H9 (cell line): Measurements from ENCODE around the gene EFCAB12. TPM values are rescaled to one million over a fixed set of nuclear protein-coding genes. Genes with fewer than 3 reads are reported as not detected.
A peak's percentile ranks its signal among the peaks of the same experiment; 100 is the strongest.

ENCODE experiments used
- DNase-seq: peaks from one replicate; pipeline ENCODE4 v3.0.0-alpha.2; 2017
- H2AFZ ChIP-seq: one replicate; pipeline ENCODE4 v1.6.1; 2013; ENCODE audit warnings: mild to moderate bottlenecking, low read length, control low read depth, moderate library complexity
- H2AK5ac ChIP-seq: 2 replicates; pipeline ENCODE4 v1.6.1; 2013; ENCODE audit warnings: low read length, control low read depth, mixed read lengths; ENCODE audit not compliant: insufficient read length
- H2BK120ac ChIP-seq: one replicate; pipeline ENCODE4 v1.6.1; 2013; ENCODE audit warnings: low read depth, mild to moderate bottlenecking, low read length, control low read depth, inconsistent platforms; ENCODE audit not compliant: poor library complexity, severe bottlenecking
- H2BK12ac ChIP-seq: 2 replicates; pipeline ENCODE4 v1.6.1; 2013; ENCODE audit warnings: low read length, control low read depth, mixed read lengths, low read depth; ENCODE audit not compliant: insufficient read length
- H2BK15ac ChIP-seq: 2 replicates; pipeline ENCODE4 v1.6.1; 2013; ENCODE audit warnings: low read depth, low read length, control low read depth
- H2BK20ac ChIP-seq: one replicate; pipeline ENCODE4 v1.6.1; 2013; ENCODE audit warnings: low read depth, mild to moderate bottlenecking, low read length, control low read depth, inconsistent platforms; ENCODE audit not compliant: poor library complexity, severe bottlenecking
- H2BK5ac ChIP-seq: 2 replicates; pipeline ENCODE4 v1.6.1; 2013; ENCODE audit warnings: low read length, control low read depth, mixed read lengths; ENCODE audit not compliant: insufficient read length
- H3K14ac ChIP-seq: 2 replicates; pipeline ENCODE4 v1.6.1; 2013; ENCODE audit warnings: low read length, control low read depth; ENCODE audit not compliant: insufficient read depth
- H3K18ac ChIP-seq: 2 replicates; pipeline ENCODE4 v1.6.1; 2013; ENCODE audit warnings: low read depth, mild to moderate bottlenecking, mixed read lengths, low read length, control low read depth; ENCODE audit not compliant: insufficient read length
- H3K23ac ChIP-seq: 2 replicates; pipeline ENCODE4 v1.6.1; 2013; ENCODE audit warnings: low read length, control low read depth, mixed read lengths, low read depth; ENCODE audit not compliant: insufficient read length
- H3K23me2 ChIP-seq: 2 replicates; pipeline ENCODE4 v1.6.1; 2013; ENCODE audit warnings: low read depth, mild to moderate bottlenecking, mixed read lengths, low read length, control low read depth; ENCODE audit not compliant: insufficient read length, poor library complexity, severe bottlenecking
- H3K27ac ChIP-seq: 2 replicates; pipeline ENCODE4 v1.5.1; 2013; ENCODE audit warnings: low read length, control low read depth, mixed read lengths, low read depth; ENCODE audit not compliant: insufficient read length
- H3K27me3 ChIP-seq: 2 replicates; pipeline ENCODE4 v1.6.1; 2013; ENCODE audit warnings: low read length, control low read depth, inconsistent platforms; ENCODE audit not compliant: insufficient read depth
- H3K4ac ChIP-seq: 2 replicates; pipeline ENCODE4 v1.6.1; 2013; ENCODE audit warnings: low read depth, mild to moderate bottlenecking, control low read depth, inconsistent platforms, low read length, moderate library complexity
- H3K4me1 ChIP-seq: 2 replicates; pipeline ENCODE4 v1.6.1; 2013; ENCODE audit warnings: low read length, control low read depth, inconsistent platforms; ENCODE audit not compliant: insufficient read depth
- H3K4me2 ChIP-seq: 2 replicates; pipeline ENCODE4 v1.6.1; 2013; ENCODE audit warnings: low read length, control low read depth, mixed read lengths; ENCODE audit not compliant: insufficient read length, insufficient read depth
- H3K56ac ChIP-seq: 2 replicates; pipeline ENCODE4 v1.6.1; 2013; ENCODE audit warnings: low read depth, mild to moderate bottlenecking, mixed read lengths, low read length, control low read depth; ENCODE audit not compliant: insufficient read length
- H3K79me1 ChIP-seq: 2 replicates; pipeline ENCODE4 v1.6.1; 2013; ENCODE audit warnings: low read depth, mild to moderate bottlenecking, moderate library complexity, low read length, control low read depth, inconsistent platforms; ENCODE audit not compliant: insufficient read depth, poor library complexity, severe bottlenecking
- H3K79me2 ChIP-seq: 2 replicates; pipeline ENCODE4 v1.6.1; 2013; ENCODE audit warnings: low read length, control low read depth, inconsistent platforms; ENCODE audit not compliant: insufficient read depth
- H3K9ac ChIP-seq: 2 replicates; pipeline ENCODE4 v1.6.1; 2013; ENCODE audit warnings: low read length, control low read depth, mixed read lengths; ENCODE audit not compliant: insufficient read length; ENCODE audit errors: extremely low read depth
- H3K9me3 ChIP-seq: one replicate; pipeline ENCODE4 v1.6.1; 2013; ENCODE audit warnings: low read depth, low read length, inconsistent platforms; ENCODE audit not compliant: control insufficient read depth
- H3T11ph ChIP-seq: one replicate; pipeline ENCODE4 v1.6.1; 2013; ENCODE audit warnings: mild to moderate bottlenecking, low read length, control low read depth, inconsistent platforms
- H4K20me1 ChIP-seq: one replicate; pipeline ENCODE4 v1.6.1; 2013; ENCODE audit not compliant: control insufficient read depth, insufficient read length, insufficient read depth
- H4K5ac ChIP-seq: 2 replicates; pipeline ENCODE4 v1.6.1; 2013; ENCODE audit warnings: low read depth, mild to moderate bottlenecking, mixed read lengths, low read length, control low read depth; ENCODE audit not compliant: insufficient read length
- H4K8ac ChIP-seq: replicated peaks from 2 replicates; pipeline ENCODE4 v1.6.1; 2013; ENCODE audit warnings: low read length, control low read depth, mixed read lengths, low read depth; ENCODE audit not compliant: insufficient read length
- H4K91ac ChIP-seq: 2 replicates; pipeline ENCODE4 v1.6.1; 2013; ENCODE audit warnings: low read depth, mild to moderate bottlenecking, moderate library complexity, mixed read lengths, low read length, control low read depth; ENCODE audit not compliant: insufficient read length
- H3K27ac Mint-ChIP-seq, 3 experiments: 2 replicates in 2 of 3; 3 replicates in 1 of 3; pipeline ENCODE4 v1.8.0; 2020 to 2021; ENCODE audit warnings: mixed read lengths in 3 of 3, mild to moderate bottlenecking in 1 of 3, moderate library complexity in 1 of 3
- H3K27me3 Mint-ChIP-seq: 2 replicates; pipeline ENCODE4 v1.8.0; 2021; ENCODE audit warnings: low read depth, mild to moderate bottlenecking, moderate library complexity, mixed read lengths
- H3K36me3 Mint-ChIP-seq, 3 experiments: 2 replicates in 2 of 3; 3 replicates in 1 of 3; pipeline ENCODE4 v1.8.0; 2020 to 2021; ENCODE audit warnings: low read depth in 3 of 3, mixed read lengths in 3 of 3; ENCODE audit not compliant: insufficient read depth in 1 of 3
- H3K4me1 Mint-ChIP-seq, 2 experiments: 2 replicates each; pipeline ENCODE4 v1.8.0; 2020; ENCODE audit warnings: mixed read lengths in 2 of 2
- H3K4me3 Mint-ChIP-seq, 2 experiments: 2 replicates in 1 of 2; 3 replicates in 1 of 2; pipeline ENCODE4 v1.8.0; 2020 to 2021; ENCODE audit warnings: mild to moderate bottlenecking in 2 of 2, mixed read lengths in 2 of 2, moderate library complexity in 1 of 2
- H3K9me3 Mint-ChIP-seq, 2 experiments: 2 replicates in 1 of 2; 3 replicates in 1 of 2; pipeline ENCODE4 v1.8.0; 2020; ENCODE audit warnings: mild to moderate bottlenecking in 2 of 2, mixed read lengths in 2 of 2, moderate library complexity in 1 of 2
- CTCF ChIP-seq: fragments of 200-600 bp; sonication (generic); conservative IDR thresholded peaks from 3 replicates; pipeline ENCODE4 v1.8.0; 2021; ENCODE audit warnings: antibody characterized with exemption, mild to moderate bottlenecking
- WGBS: extraction: QIAGEN DNeasy Blood & Tissue Kit; methylation state at CpG from one replicate; pipeline ENCODE4 v1.1.7; 2013; ENCODE audit warnings: missing lambda C conversion rate, low lambda C conversion rate, mixed read lengths; ENCODE audit not compliant: insufficient read length; ENCODE audit errors: extremely low coverage; 5-methylcytosine and 5-hydroxymethylcytosine counted together
- total RNA-seq: library from RNA; stranded (reverse); gene quantifications from 2 replicates; pipeline ENCODE4 v1.2.1, GENCODE V29; 2021

The EFCAB12 gene
- total RNA-seq, 1 experiment from 2014 or later, result 0.28 TPM

GRCh38 chr3:129360705-129361460 is 67.6 kb downstream of the EFCAB12 start:
- Histone ChIP-seq H3K27ac (no peak overlapping the region), H2BK120ac (no peak overlapping the region), H3K56ac (no peak overlapping the region), H3K23ac (no peak overlapping the region), H4K8ac (no peak overlapping the region), H3K4me1 (no peaks in the 10 kb centered on the region; the same call in 1 of the 2 replicates), H3K18ac (no peak overlapping the region), H3K9me3 (no peaks in the 10 kb centered on the region), H3T11ph (no peak overlapping the region), H3K27me3 (no peaks in the 10 kb centered on the region), H2AFZ (no peak overlapping the region), H2BK12ac (no peak overlapping the region), H4K5ac (no peak overlapping the region), H2BK15ac (no peak overlapping the region), H2AK5ac (no peak overlapping the region), H3K23me2 (no peaks in the 10 kb centered on the region), H4K91ac (no peak overlapping the region), H3K14ac (no peak overlapping the region), H2BK20ac (no peak overlapping the region), H3K79me2 (no peaks in the 10 kb centered on the region), H3K4ac (no peak overlapping the region), H4K20me1 (no peaks in the 10 kb centered on the region), H3K79me1 (no peaks in the 10 kb centered on the region), H3K9ac (no peak overlapping the region), H3K4me2 (no peak overlapping the region), H2BK5ac (no peak overlapping the region)
- no peak for DNase-seq
- peak overlapping the region in 2 of 3 experiments; percentile 45 to 94; a peak in 2 of 7 replicates for H3K27ac Mint-ChIP-seq
- peaks cover 12% of the 10 kb centered on the region for H3K27me3 Mint-ChIP-seq
- no CpG with 5 or more reads among the region's 13 CpGs for WGBS
- peaks cover 15 to 20% of the 10 kb centered on the region in 2 experiments for H3K9me3 Mint-ChIP-seq
- no peak; the same call in 2 of the 3 replicates for TF ChIP-seq CTCF
- H3K4me3 Mint-ChIP-seq, result no peak overlapping the region
- H3K36me3 Mint-ChIP-seq, result peaks cover 8 to 10% (median 9%) of the 10 kb centered on the region in 3 experiments; a peak in 5 of 7 replicates
- peaks cover 13 to 26% of the 10 kb centered on the region in 2 experiments for H3K4me1 Mint-ChIP-seq
